ENCODE measurements around the gene MAPK14.

Gene MAPK14

GRCh38 chr6:36038120-36038876 lies 10.7 kb downstream of the MAPK14 start:
- DNase-seq = no peak

- DNase-seq = no peak
Measured at GRCh38 chr6:36039112-36039511, 11.5 kb downstream of the MAPK14 start.

GRCh38 chr6:36040958-36041357 lies 13.3 kb downstream of the MAPK14 start:
- DNase-seq = no peak

GRCh38 chr6:36042618-36043260 lies 15.1 kb downstream of the MAPK14 start:
- no peak for DNase-seq

- no peak for DNase-seq
Measured at GRCh38 chr6:36049582-36049981, 22.0 kb downstream of the MAPK14 start.

GRCh38 chr6:36050305-36050704 lies 22.7 kb downstream of the MAPK14 start:
- no peak for DNase-seq

GRCh38 chr6:36050947-36051710 lies 23.5 kb downstream of the MAPK14 start:
- DNase-seq = no peak

DNA sequence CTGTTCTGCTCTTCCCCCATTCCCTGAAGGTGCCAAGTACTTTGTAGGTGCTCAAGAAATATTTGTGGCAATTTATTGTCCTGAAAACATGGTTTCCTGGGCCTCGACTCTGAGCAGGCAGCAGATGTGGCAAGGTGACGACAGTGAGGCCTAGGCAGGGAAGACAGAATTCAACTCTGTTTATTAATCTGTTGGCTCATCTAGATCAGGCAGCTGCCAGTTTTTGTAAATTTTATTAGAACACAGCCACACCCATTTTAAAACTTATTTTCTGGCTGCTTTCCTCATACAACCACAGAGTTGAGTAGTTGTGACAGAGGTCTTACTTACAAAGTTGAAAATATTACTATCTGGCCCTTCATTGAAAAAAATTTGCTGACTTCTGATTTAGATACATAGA lies 24.5 kb downstream of the MAPK14 start:
- DNase-seq = no peak

- DNase-seq = no peak
Measured at GRCh38 chr6:36053878-36054277, 26.3 kb downstream of the MAPK14 start.

- DNase-seq = no peak
Measured at GRCh38 chr6:36054415-36054814, 26.8 kb downstream of the MAPK14 start.

DNA sequence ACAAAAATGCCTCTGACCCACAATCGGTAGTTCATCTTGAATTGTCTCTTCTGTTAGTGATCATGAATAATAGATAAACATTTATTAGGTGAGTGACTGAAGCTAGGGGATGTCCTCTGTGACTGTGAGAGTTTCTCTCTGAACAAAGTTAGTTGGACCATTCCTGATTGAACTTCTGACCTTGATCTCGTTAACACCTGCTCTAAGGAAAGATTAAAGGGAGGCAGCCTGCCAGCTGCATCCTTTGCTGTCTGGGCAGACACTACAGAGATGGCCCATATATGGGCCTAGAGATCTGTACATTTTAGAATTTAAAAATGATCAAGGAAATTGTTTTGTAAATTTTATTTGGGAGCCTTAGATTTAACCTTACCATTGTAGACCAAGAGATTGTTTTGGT lies 27.3 kb downstream of the MAPK14 start:
- DNase-seq = no peak

GRCh38 chr6:36056178-36056577 lies 28.6 kb downstream of the MAPK14 start:
- DNase-seq = no peak

DNA sequence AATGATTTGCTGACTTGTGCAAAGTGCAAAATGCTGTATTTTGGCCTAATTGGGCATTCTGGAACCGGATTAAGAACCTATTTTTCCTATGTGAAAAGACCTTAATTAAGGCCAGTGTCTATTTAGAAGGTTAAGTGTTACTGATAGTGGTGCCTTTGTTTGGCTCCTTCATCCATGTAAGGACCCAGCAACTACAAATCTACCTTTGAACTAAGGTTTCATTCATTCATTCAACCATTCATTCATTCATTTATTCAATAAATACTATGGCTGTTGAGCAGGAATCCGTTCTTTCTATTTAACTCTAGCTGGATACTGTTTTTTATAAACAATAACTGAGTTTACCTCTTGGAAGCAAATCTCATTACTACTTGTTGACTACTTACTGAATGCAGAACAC lies 33.6 kb downstream of the MAPK14 start:
- DNase-seq = no peak

- no peak for DNase-seq
Measured at GRCh38 chr6:36062247-36062646, 34.6 kb downstream of the MAPK14 start.

GRCh38 chr6:36063318-36064060 lies 35.9 kb downstream of the MAPK14 start:
- DNase-seq = no peak

GRCh38 chr6:36064770-36065396 lies 37.3 kb downstream of the MAPK14 start:
- no peak for DNase-seq

GRCh38 chr6:36065916-36066315 lies 38.3 kb downstream of the MAPK14 start:
- DNase-seq = no peak

- DNase-seq = no peak
Measured at GRCh38 chr6:36066817-36067216, 39.2 kb downstream of the MAPK14 start.

GRCh38 chr6:36067374-36068011 lies 39.9 kb downstream of the MAPK14 start:
- DNase-seq = no peak

- no peak for DNase-seq
Measured at GRCh38 chr6:36068012-36068392, 40.4 kb downstream of the MAPK14 start.

DNA sequence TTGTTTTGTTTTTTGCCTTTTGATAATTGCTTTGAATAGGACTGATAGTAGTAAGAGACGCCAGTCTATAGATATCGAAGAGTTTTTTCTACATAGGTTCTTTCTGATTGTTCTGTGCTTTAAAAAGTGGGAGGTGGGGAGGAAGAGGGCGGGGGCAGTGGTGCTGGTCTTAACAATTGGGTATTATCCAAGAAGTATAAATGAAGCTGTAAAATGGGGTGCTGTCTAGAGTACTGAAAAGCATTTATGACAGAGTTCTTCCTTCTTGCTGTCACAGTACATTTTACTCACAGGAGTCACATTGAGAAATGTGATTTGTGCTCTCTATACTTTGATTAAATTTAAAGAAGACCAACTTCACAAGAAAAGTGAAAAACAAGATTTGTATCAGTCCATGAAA lies 41.0 kb downstream of the MAPK14 start:
- no peak for DNase-seq

DNA sequence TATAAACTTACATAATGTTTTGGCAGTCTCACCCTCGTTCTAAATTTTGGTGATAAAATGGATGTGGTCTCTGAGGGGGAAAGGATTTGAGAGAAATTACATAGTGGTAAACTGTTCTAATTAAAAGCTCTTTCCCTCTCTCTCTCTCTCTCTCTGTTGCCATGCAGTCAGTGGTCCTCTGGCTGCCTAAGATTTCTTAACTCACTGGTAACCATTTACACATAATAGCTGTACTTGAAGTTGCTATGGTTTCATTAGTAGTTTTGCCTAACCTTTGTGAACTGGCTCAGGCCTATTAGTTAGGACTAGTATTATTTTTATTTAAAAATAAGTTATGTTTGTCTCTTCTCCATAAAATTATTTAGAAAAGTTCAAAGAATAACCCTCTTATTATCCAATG lies 42.0 kb downstream of the MAPK14 start:
- no peak for DNase-seq
